Camera-type eye (tissue), 1 donor: ENCODE data around the gene MT4. TPM values are rescaled to one million over a fixed set of nuclear protein-coding genes. Genes with fewer than 3 reads are reported as not detected.

ENCODE experiments used
- total RNA-seq: library from RNA; depleted of rRNA; stranded (reverse); fragments of >200 nt; gene quantifications from one replicate; pipeline ENCODE4 v1.2.3, GENCODE V29; 2014

Gene MT4
- not detected for total RNA-seq

DNA sequence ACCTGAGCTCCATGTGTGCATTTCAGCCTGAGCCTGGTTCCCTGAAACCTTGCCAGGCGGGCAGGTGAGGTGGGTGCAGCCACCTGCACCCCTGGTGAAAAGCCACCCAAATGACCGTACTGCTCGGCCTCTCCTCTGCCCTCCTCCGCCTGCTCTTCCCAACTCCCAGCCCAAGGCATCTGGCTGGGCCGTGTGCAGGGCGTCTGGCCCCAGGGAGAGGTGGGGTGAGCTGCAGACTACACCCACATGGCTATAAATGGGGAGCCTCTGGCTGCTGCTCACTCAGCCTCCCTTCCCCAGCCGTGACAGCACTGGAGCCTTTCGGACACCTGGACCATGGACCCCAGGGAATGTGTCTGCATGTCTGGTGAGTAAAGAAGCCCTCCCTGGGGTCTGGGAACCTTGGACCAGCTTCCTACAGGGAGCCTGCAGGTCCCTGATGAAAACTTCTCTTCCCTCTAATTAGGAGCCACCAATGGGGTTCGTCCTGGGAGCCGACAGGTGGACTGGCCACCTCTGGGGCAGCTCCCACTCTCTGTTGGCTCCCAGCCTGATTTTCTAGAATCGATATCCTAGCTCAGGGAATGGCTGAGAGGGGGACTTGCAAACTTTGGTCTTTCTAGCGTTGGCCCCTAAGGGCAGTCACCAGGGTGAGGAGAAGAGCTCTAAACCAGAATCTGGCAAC, at the start of gene MT4:
Gene MT4, plus strand, starts transcription at position 281 of the 685 bp plus-strand sequence. Its CDS starts 56 bp downstream, at position 337.

DNA sequence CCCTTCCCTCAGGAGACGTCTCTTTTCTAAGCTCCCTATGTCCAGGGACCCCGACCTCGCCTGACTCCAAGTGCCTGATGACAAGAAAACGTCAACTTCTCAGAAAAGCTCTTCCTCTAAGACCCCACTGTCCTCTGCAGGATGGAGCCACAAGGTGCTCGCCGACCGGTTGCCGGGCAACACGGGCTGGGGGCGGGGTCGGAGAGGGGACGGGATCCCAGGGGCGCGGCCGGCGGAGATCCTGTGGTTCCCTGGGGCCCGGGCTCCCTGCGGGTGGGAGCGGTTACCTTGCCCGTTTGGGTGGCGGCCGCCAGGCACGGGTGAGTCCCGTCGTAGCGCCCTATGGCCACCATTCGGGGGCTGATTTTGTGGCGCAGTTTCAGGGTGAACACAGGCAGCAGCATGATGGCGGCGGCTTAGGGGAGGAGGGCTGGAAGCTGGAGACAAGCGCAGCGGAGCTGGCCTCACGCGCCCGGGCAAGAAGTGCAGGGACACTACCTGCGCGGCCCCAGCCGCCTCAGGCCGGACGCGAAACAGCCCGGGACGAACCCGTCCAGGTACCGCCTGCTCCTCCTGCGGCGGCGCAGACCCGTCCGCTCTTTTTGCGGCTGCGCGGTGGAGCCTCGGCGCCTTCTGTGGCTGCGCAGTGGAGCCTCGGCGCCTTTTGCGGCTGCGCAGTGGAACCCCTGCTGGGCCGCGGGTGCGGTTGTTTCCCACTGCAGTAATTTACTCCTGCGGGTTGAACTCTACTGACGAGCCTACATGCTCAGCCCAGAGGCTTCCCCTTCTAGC, 45.2 kb upstream of the MT4 start, which contains the start of gene BBS2:
Gene BBS2, minus strand, starts transcription at position 566 of the 792 bp plus-strand sequence. Its CDS starts 162 bp downstream, at position 404.

DNA sequence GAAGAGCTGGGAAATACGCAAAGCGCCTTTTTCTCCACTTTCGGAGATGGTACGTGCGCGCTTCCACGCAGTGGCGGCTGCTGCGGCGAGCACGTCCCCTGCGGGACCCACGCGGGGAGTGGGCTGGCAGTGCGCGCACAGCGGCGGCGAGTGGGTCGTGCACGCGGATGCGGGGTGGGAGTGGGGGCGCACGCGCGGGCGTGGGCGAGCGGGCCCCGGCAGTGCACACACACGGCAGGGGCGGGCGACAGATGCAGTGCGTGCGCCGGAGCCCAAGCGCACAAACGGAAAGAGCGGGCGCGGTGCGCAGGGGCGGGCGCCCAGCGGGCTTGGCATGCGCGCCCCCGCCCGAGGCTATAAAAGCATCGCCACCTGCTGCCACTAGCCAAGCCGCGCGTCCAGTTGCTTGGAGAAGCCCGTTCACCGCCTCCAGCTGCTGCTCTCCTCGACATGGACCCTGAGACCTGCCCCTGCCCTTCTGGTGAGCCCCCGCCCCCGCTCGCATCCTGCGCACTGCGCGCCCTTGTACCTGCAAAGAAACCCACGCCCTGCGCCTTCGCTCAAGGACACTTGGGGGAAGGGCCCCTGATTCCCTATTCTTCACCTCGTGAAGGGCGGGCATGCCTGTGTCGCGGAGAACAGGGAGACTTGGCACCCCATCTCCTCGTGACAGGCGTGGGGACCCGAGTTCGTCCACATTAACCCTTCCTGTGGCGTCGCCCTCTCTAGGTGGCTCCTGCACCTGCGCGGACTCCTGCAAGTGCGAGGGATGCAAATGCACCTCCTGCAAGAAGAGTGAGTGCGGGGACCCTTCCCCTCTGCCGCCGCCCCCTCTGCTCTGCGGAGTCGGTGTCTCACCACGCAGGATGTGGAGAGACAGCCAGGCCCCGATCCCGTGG, 24.5 kb downstream of the MT4 start, which contains the start of gene MT3:
Gene MT3, plus strand, starts transcription at position 388 of the 899 bp plus-strand sequence. Its CDS starts 63 bp downstream, at position 451.

DNA sequence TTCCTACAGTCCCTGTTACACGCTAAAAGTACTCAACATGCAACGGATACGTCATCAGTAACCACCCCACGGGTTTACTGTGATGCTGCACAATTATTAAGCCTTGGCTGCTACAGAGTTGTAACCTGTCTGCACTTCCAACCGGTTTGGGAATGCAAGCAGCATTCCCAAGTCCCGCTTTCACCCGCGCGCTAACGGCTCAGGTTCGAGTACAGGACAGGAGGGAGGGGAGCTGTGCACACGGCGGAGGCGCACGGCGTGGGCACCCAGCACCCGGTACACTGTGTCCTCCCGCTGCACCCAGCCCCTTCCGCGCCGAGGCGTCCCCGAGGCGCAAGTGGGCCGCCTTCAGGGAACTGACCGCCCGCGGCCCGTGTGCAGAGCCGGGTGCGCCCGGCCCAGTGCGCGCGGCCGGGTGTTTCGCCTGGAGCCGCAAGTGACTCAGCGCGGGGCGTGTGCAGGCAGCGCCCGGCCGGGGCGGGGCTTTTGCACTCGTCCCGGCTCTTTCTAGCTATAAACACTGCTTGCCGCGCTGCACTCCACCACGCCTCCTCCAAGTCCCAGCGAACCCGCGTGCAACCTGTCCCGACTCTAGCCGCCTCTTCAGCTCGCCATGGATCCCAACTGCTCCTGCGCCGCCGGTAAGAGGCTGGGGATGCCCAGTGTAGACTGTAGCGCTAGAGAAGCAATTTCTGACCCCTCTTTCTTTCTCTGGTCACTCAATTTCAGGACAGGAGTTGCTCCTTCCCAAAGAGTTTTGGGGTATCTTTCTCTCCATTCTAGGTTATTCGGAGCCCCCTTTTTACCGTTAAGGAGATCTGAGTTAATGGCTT, 43.4 kb downstream of the MT4 start, which contains the start of gene MT2A:
Gene MT2A, plus strand, starts transcription at position 542 of the 833 bp plus-strand sequence. Its CDS starts 72 bp downstream, at position 614.

Other genes starting within 250 kb of the MT4 start
- 170 TPM for gene AMFR, start 139.5 kb upstream of the MT4 start, total RNA-seq
- 129 TPM for gene NUDT21, start 113.7 kb upstream of the MT4 start, total RNA-seq
- gene OGFOD1, start 113.5 kb upstream of the MT4 start, total RNA-seq = 70.2 TPM
- gene BBS2, start 45.0 kb upstream of the MT4 start, total RNA-seq = 97.5 TPM
- gene MT3, start 24.5 kb downstream of the MT4 start, total RNA-seq = not detected
- gene MT2A, start 43.5 kb downstream of the MT4 start, total RNA-seq = 2.6 TPM
- gene MT1E, start 60.7 kb downstream of the MT4 start, total RNA-seq = 3.1 TPM
- gene MT1M, start 67.6 kb downstream of the MT4 start, total RNA-seq = not detected
- not detected for gene MT1A, start 73.6 kb downstream of the MT4 start, total RNA-seq
- gene MT1B, start 86.8 kb downstream of the MT4 start, total RNA-seq = not detected
- gene MT1F, start 92.9 kb downstream of the MT4 start, total RNA-seq = 0.77 TPM
- not detected for gene MT1G, start 103.0 kb downstream of the MT4 start, total RNA-seq
- not detected for gene MT1H, start 104.7 kb downstream of the MT4 start, total RNA-seq
- gene MT1X, start 117.4 kb downstream of the MT4 start, total RNA-seq = 28.3 TPM
- gene NUP93, start 165.1 kb downstream of the MT4 start, total RNA-seq = 81.0 TPM